Subcutaneous abdominal adipose tissue (tissue), 5 donors: ENCODE measurements around the gene ZAR1.
A peak's percentile ranks its signal among the peaks of the same experiment; 100 is the strongest.

Source experiments
- H3K27ac ChIP-seq: one replicate; pipeline ENCODE4 v1.7.0; 2013; ENCODE audit warnings: low read depth, mild to moderate bottlenecking, inconsistent platforms, low read length, moderate library complexity
- H3K27me3 ChIP-seq, 5 donors: one replicate each; pipeline ENCODE4 v1.7.0; 2013; ENCODE audit warnings: low read length in 5 of 5, inconsistent platforms in 1 of 5; ENCODE audit not compliant: control insufficient read depth in 5 of 5, insufficient read depth in 4 of 5
- H3K36me3 ChIP-seq, 5 donors: one replicate each; pipeline ENCODE4 v1.7.0; 2013; ENCODE audit warnings: low read length in 5 of 5; ENCODE audit not compliant: control insufficient read depth in 5 of 5, insufficient read depth in 5 of 5
- H3K4me1 ChIP-seq, 5 donors: one replicate each; pipeline ENCODE4 v1.7.0; 2013; ENCODE audit warnings: low read length in 5 of 5, mild to moderate bottlenecking in 3 of 5, moderate library complexity in 1 of 5; ENCODE audit not compliant: control insufficient read depth in 5 of 5, insufficient read depth in 5 of 5
- H3K4me3 ChIP-seq, 5 donors: one replicate each; pipeline ENCODE4 v1.7.0; 2013; ENCODE audit warnings: low read length in 5 of 5, low read depth in 1 of 5
- H3K9ac ChIP-seq, 5 donors: one replicate each; pipeline ENCODE4 v1.7.0; 2013; ENCODE audit warnings: low read length in 5 of 5, mild to moderate bottlenecking in 4 of 5, moderate library complexity in 3 of 5
- H3K9me3 ChIP-seq, 5 donors: one replicate each; pipeline ENCODE4 v1.7.0; 2013; ENCODE audit warnings: low read length in 5 of 5; ENCODE audit not compliant: control insufficient read depth in 5 of 5
- donor health status: healthy.
- donor health status: healthy.
- donor health status: healthy.
- donor health status: healthy.
- donor health status: healthy.

ZAR1 gene

GRCh38 chr4:48504026-48504330 lies 13.9 kb downstream of the ZAR1 start:
- Histone ChIP-seq H3K27ac (no peak overlapping the region), H3K4me3 (no peak overlapping the region), H3K36me3 (peaks cover 41 to 53% (median 45%) of the 10 kb centered on the region in 5 donors), H3K9me3 (no peaks in the 10 kb centered on the region), H3K4me1 (no peaks in the 10 kb centered on the region), H3K27me3 (no peaks in the 10 kb centered on the region), H3K9ac (no peak overlapping the region)

- no peaks in the 10 kb centered on the region for H3K9me3 ChIP-seq
- H3K27me3 ChIP-seq, result no peaks in the 10 kb centered on the region
- H3K27ac ChIP-seq, result no peak overlapping the region
- peaks cover 39 to 53% (median 44%) of the 10 kb centered on the region in 5 donors for H3K36me3 ChIP-seq
- no peak overlapping the region for H3K4me3 ChIP-seq
- H3K9ac ChIP-seq, result no peak overlapping the region
- H3K4me1 ChIP-seq, result no peaks in the 10 kb centered on the region
Measured at GRCh38 chr4:48504352-48504751, 14.3 kb downstream of the ZAR1 start.

DNA sequence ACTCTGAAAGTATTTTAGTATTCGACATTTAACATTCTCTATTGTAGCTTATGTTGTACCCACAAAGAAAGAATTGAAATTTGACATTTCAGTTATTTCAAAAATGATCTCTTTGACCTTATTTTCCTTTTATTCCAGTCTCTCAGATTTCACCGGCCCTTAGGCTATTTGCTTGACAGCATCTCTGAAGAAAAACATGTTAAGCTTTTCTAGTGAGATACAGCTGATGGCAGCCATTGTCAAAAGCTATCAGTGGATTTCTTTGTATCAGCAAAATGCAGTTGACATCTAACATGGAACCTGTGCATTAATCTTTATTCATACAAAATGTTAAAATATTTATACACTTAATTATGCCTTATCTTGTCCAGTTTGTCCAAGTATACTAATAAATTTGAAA lies 16.7 kb downstream of the ZAR1 start:
- peaks cover 44 to 59% (median 55%) of the 10 kb centered on the region in 5 donors for H3K36me3 ChIP-seq
- no peaks in the 10 kb centered on the region for H3K4me1 ChIP-seq
- no peaks in the 10 kb centered on the region for H3K27me3 ChIP-seq
- H3K9me3 ChIP-seq, result no peaks in the 10 kb centered on the region
- no peak overlapping the region for H3K27ac ChIP-seq
- H3K4me3 ChIP-seq, result no peak overlapping the region
- H3K9ac ChIP-seq, result no peak overlapping the region

DNA sequence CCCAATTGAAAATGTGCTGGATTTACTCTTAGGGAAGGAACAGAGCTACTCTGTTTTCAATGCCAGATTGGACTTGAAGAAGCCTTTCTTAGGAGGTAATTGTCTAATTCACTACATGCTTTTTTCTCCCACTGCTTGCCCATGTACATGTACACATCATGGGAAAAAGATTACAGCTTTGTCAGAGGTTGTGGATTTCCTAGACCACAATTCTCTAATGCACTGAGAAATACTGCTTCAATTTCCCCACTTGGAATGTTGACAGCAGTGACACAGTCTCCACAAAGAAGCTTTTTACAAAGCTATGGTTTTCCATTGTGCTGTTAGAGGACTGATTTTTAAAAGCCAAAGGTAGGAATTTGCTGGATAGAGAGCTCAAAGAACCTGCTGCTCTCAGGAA lies 19.5 kb downstream of the ZAR1 start:
- no peaks in the 10 kb centered on the region for H3K9me3 ChIP-seq
- H3K4me1 ChIP-seq, result no peaks in the 10 kb centered on the region
- no peak overlapping the region for H3K4me3 ChIP-seq
- peaks cover 65 to 77% (median 72%) of the 10 kb centered on the region in 5 donors for H3K36me3 ChIP-seq
- peak overlapping the region in 1 of 5 donors; percentile 2 for H3K9ac ChIP-seq
- H3K27me3 ChIP-seq, result no peaks in the 10 kb centered on the region
- H3K27ac ChIP-seq, result no peak overlapping the region

DNA sequence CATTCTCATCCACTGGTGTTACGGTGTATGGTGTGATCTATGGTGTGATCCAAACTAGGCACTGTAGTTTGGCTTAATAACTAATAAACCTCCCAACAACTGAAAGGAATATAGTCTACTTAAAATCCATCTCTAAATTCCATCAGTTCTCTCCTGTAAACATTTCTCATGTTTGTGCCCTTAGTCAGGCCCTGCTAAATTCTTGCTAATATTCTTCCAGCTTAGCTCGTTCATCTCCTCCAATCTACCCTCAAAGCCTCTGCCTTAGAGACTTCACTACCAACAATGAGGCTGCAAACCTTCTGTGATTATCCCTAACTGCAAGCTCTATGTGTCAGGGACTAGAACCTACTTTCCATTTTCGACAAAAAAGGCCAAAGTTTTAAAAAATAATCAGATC lies 28.1 kb downstream of the ZAR1 start:
- no peak overlapping the region for H3K27ac ChIP-seq
- no peak overlapping the region for H3K9ac ChIP-seq
- H3K27me3 ChIP-seq, result no peaks in the 10 kb centered on the region
- no peaks in the 10 kb centered on the region for H3K4me1 ChIP-seq
- no peak overlapping the region for H3K4me3 ChIP-seq
- H3K9me3 ChIP-seq, result no peaks in the 10 kb centered on the region
- H3K36me3 ChIP-seq, result peaks cover 58 to 72% (median 64%) of the 10 kb centered on the region in 5 donors

GRCh38 chr4:48526406-48526805 lies 36.4 kb downstream of the ZAR1 start:
- Histone ChIP-seq H3K27ac (no peak overlapping the region), H3K36me3 (peaks cover 67 to 81% (median 79%) of the 10 kb centered on the region in 5 donors), H3K9me3 (no peaks in the 10 kb centered on the region), H3K4me1 (no peaks in the 10 kb centered on the region), H3K4me3 (no peak overlapping the region), H3K9ac (no peak overlapping the region), H3K27me3 (no peaks in the 10 kb centered on the region)

GRCh38 chr4:48538358-48538757 lies 48.3 kb downstream of the ZAR1 start:
- Histone ChIP-seq H3K4me3 (no peak overlapping the region), H3K36me3 (peaks cover 47 to 67% (median 51%) of the 10 kb centered on the region in 5 donors)

GRCh38 chr4:48539597-48539996 lies 49.5 kb downstream of the ZAR1 start:
- no peak overlapping the region for H3K9ac ChIP-seq
- no peak overlapping the region for H3K27ac ChIP-seq
- H3K4me1 ChIP-seq, result peaks cover 0 to 3% (median 0%) of the 10 kb centered on the region in 5 donors
- peaks cover 44 to 65% (median 50%) of the 10 kb centered on the region in 5 donors for H3K36me3 ChIP-seq
- H3K27me3 ChIP-seq, result no peaks in the 10 kb centered on the region
- H3K4me3 ChIP-seq, result no peak overlapping the region
- no peaks in the 10 kb centered on the region for H3K9me3 ChIP-seq

More at GRCh38 chr4:48538358-48538757, 48.3 kb downstream of the ZAR1 start:
- Histone ChIP-seq H3K9ac (no peak overlapping the region), H3K27ac (no peak overlapping the region), H3K4me1 (peaks cover 0 to 3% (median 0%) of the 10 kb centered on the region in 5 donors), H3K9me3 (no peaks in the 10 kb centered on the region), H3K27me3 (no peaks in the 10 kb centered on the region)

DNA sequence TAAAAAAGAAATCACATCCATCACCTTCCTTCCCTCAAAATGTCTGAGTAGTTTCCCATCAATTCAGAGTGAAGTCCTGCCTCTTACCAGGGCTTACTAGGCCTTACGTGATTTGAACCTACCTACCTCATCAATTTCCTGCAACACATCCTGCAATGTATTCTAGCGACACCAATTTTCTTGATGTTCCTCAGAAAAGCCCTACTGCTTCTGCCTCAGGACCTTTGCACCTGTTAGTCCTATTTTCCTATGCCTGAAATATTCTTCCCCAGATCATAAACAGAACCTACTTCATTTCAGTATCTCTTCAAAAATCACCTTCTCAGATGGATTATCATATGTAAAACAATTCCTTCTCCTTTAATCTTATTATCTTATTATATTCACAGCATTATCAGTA lies 52.8 kb downstream of the ZAR1 start:
- Histone ChIP-seq H3K9me3 (no peaks in the 10 kb centered on the region), H3K4me3 (no peak overlapping the region), H3K36me3 (peaks cover 53 to 72% (median 66%) of the 10 kb centered on the region in 5 donors), H3K4me1 (no peaks in the 10 kb centered on the region), H3K9ac (no peak overlapping the region), H3K27ac (no peak overlapping the region), H3K27me3 (no peaks in the 10 kb centered on the region)

- Histone ChIP-seq H3K9ac (no peak overlapping the region), H3K4me1 (no peaks in the 10 kb centered on the region), H3K27ac (no peak overlapping the region), H3K4me3 (no peak overlapping the region), H3K27me3 (no peaks in the 10 kb centered on the region), H3K36me3 (peaks cover 62 to 81% (median 68%) of the 10 kb centered on the region in 5 donors), H3K9me3 (no peaks in the 10 kb centered on the region)
Measured at GRCh38 chr4:48543796-48544195, 53.7 kb downstream of the ZAR1 start.
